Mononuclear cell (primary cell): ENCODE data around the gene LRP3. TPM values are rescaled to one million over a fixed set of nuclear protein-coding genes. Genes with fewer than 3 reads are reported as not detected.

Source experiments
- H3K27me3 ChIP-seq: 2 replicates; pipeline ENCODE4 v1.6.0; 2011; ENCODE audit warnings: low read length, control low read depth; ENCODE audit not compliant: insufficient read depth
- H3K4me1 ChIP-seq: 2 replicates; pipeline ENCODE4 v1.5.1; 2011; ENCODE audit warnings: mild to moderate bottlenecking, low read length, control low read depth; ENCODE audit not compliant: insufficient read depth
- H3K4me3 ChIP-seq: 2 replicates; pipeline ENCODE4 v1.5.1; 2011; ENCODE audit warnings: mild to moderate bottlenecking, low read length, moderate library complexity
- H3K9me3 ChIP-seq: 2 replicates; pipeline ENCODE4 v1.5.1; 2011; ENCODE audit warnings: low read depth, mild to moderate bottlenecking, control low read depth, low read length
- total RNA-seq: library from RNA; depleted of rRNA; stranded (reverse); fragments of >200 nt; gene quantifications from one replicate; pipeline ENCODE4 v1.2.3, GENCODE V29; 2012

LRP3 gene
- total RNA-seq, 1 donor, result 3.8 TPM

DNA sequence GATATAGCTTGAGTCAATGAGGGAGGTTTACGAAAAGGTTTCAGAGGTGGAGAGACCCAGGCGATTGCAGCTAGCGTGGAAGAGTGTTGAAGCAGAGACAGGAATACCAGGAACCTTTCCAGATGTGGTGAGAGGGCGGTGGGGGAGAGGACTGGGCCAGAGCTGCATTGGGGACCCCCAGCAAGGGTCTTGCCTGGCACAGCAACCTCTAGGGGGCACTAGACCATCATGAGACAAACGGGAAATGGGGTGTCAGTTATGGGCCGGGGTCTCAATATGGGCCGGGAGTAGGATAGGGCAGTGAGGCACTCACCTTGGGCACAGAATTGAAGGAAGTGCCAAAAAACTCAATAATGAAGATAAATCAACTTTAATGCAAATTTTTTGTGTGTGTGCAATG lies 2.1 kb upstream of the LRP3 start:
- peaks cover 10% of the 10 kb centered on the region for H3K27me3 ChIP-seq
- peaks cover 40% of the 10 kb centered on the region for H3K4me1 ChIP-seq
- H3K4me3 ChIP-seq, result no peak overlapping the region
- H3K9me3 ChIP-seq, result no peaks in the 10 kb centered on the region

DNA sequence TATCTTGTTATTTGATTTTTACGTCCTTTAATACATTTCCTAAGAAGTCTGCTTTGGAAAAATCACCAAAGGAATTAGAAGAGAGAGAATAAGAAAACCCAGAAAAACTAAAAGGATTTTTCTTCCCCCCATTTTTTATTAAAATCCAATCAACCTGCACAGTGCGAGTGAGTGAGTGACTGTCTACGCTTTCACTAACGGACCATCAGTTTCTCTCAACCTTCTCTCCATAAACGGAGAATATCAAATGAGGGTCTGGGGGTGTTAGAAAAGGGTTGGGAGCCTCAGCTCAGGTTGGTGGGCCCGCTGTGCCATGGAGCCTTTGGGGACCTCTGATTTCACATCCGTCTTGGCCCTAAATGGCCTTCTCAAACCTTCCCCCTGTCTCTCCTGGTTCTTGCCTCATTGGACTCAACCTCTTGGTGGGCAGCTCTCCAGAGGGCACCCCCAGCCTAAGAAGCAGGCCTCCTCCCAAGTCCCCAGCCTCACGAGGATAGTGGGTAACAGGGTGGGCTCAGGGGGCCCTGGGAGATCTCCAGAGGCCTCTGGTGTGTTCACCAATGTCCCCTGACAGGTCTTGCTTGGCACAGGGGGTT lies 763 bp upstream of the LRP3 start:
- Histone ChIP-seq H3K27me3 (peaks cover 10% of the 10 kb centered on the region), H3K4me1 (peaks cover 28% of the 10 kb centered on the region), H3K4me3 (no peak overlapping the region), H3K9me3 (no peaks in the 10 kb centered on the region)

DNA sequence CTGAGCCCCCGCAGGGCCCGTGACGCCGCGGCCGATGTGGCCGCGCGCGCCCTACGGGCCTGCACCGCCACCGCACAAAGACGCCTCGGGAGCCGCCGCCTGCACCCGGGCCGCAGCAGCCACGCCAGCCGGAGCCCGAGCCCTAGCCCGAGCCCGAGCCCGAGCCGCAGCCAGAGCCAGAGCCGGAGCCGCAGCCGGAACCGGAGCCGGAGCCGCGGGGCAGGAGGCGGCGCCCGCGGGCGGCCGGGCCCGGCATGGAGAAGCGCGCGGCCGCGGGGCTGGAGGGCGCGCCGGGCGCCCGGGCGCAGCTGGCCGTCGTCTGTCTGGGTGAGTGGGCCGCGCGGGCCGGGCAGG lies 379 bp downstream of the LRP3 start:
- Histone ChIP-seq H3K4me3 (peak overlapping the region; percentile 29), H3K4me1 (peaks cover 23% of the 10 kb centered on the region), H3K9me3 (no peaks in the 10 kb centered on the region), H3K27me3 (peaks cover 10% of the 10 kb centered on the region)

DNA sequence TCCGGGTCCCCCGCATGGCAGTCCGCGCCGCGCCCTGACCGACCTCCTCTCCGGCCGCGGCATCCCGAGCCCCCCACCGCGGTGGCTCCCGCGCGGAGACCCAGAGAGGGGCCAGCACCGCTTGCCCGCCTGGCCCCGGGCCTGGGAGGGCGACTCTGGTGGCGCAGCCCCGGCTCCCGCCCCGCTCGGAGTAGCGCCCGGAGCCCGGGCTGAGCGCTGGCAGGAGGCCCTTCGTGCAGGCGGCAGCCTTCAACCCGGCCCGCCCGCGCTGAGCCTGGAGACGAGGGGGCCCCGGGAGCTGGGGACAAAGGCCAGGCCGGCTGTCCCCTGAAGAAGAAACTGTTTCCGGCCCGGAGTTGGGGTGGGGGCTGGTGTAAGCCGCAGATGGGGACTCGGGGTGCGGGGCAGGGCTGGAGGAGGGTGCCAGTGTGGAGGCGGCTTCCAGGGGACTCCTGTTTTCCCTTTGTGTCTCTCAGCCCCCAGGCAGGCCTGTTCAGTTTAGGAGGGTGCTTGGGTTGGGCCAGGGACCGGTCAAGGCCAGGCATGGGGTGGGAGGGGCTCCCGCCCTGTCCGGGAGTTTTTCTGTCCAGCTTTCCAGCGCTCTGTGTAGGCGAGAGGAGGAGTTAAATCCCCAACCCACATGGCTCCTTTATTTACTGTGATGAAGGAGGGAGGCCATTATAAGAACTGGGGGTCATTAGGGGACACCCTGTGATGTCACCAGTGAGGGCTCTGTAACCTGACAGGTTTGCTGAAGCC lies 935 bp downstream of the LRP3 start:
- peaks cover 28% of the 10 kb centered on the region for H3K4me1 ChIP-seq
- H3K9me3 ChIP-seq, result no peaks in the 10 kb centered on the region
- peaks cover 10% of the 10 kb centered on the region for H3K27me3 ChIP-seq
- H3K4me3 ChIP-seq, result peak overlapping the region; percentile 29

DNA sequence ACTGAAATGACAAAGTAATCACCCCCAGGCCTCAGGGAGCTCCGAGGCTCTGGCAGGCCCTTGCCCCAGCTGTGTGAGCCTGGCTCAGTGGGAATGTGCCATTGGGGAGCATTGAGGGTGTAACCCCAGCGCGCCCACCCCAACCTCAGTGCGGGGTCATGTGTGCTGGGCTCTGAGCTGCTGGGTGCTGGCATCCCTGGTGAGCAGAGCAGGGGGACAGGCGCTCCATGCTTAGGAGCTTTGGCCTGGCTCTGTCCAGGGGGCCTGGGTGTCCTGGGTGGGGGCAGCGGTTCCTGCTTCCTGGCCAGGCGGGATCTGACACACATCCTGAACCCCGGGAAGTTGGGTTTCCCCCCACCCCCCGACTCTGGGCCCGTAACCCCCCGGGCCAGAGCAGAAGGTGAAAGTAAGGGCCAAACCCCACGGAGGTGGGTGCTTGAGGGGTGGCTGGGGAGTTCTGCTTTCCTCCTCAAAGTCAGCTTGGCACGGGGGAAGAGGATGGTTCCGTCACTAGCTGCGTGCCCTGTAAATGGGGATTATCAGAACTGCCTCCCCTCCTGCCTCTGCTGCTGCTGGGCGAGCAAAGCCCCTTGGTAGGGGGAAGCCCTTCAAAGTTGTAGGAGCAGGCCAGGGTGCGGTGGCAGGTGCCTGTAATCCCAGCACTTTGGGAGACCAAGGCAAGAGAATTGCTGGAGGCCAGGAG lies 1.7 kb downstream of the LRP3 start:
- Histone ChIP-seq H3K27me3 (peaks cover 10% of the 10 kb centered on the region), H3K9me3 (no peaks in the 10 kb centered on the region), H3K4me1 (peaks cover 35% of the 10 kb centered on the region), H3K4me3 (no peak overlapping the region)

DNA sequence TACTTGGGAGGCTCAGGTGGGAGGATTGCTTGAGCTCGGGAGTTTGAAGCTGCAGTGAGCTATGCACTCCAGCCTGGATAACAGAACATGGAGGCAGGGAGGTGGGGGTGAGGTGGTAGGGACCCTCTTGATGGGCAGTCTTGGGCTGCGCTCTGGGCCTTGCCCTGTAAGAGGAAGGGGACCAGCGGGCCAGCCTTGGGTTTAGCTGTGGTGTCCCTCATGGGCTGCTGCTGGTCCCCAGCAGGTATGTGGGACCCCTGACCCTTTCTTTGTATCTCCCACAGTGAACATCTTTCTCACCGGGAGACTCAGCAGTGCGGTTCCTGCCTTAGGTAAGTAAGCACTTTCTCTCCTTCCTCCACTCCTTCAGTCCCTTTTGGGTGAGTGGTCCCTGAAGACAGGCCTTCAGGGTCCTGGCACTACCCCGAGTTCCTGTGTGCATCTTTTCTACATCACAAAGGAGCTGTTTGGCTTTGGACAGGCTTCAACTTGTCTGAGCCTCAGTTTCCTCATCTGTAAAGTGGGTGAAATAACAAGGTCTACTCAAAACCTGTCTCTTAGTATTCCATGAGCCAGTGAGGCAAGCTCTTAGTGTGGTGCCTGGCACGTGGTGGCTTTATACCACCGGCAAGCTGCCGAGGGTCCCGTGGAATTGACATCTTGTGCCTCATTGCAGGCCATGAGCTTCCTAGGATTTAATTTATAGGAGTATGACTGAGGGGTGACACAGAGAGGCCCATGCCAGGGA lies 2.5 kb downstream of the LRP3 start:
- peaks cover 35% of the 10 kb centered on the region for H3K4me1 ChIP-seq
- H3K9me3 ChIP-seq, result no peaks in the 10 kb centered on the region
- H3K4me3 ChIP-seq, result no peak overlapping the region
- H3K27me3 ChIP-seq, result peaks cover 10% of the 10 kb centered on the region

DNA sequence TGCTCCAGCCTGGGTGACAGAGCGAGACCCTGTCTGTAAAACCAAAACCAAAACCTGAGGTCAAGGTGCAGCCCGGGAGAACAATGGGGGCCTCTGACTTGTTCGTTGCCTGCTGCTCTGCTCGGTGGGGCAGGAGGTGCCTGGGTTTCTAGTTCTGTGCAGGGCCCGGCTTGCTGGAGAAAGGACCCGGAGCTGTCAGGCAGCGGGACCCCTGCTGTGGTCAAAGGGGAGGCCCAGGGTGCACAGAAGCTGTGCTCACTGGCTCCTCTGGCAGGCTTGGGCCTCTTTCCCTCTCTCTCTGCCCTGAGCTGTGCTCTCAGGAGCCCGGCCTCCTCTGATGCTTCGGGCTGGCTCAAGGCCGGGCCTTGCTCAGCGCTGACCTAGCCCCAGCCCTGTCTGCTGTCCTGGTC lies 3.5 kb downstream of the LRP3 start:
- H3K4me1 ChIP-seq, result peaks cover 35% of the 10 kb centered on the region
- H3K9me3 ChIP-seq, result no peaks in the 10 kb centered on the region
- H3K27me3 ChIP-seq, result peaks cover 7% of the 10 kb centered on the region
- H3K4me3 ChIP-seq, result no peak overlapping the region

DNA sequence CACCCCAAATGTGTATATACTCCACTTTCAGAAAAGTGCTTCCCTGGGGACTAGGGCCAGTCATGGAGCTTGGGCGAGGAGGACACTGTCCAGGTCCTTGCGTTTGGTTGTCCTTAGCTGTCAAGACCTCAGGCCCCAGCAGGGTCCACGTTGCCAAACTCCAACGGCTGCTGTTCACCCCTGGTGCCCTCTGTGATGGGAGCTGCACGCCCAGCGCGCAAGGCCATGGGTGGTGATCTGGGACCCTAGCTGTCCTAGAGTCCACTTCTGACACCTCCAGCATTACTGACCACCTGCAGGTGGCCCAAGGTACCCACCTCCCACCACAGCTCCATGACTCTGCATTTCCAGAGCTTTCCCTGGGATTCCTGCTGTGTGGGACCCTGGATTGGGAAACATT lies 4.0 kb downstream of the LRP3 start:
- H3K27me3 ChIP-seq, result peaks cover 5% of the 10 kb centered on the region
- H3K9me3 ChIP-seq, result no peaks in the 10 kb centered on the region
- H3K4me3 ChIP-seq, result no peak overlapping the region
- peaks cover 35% of the 10 kb centered on the region for H3K4me1 ChIP-seq

DNA sequence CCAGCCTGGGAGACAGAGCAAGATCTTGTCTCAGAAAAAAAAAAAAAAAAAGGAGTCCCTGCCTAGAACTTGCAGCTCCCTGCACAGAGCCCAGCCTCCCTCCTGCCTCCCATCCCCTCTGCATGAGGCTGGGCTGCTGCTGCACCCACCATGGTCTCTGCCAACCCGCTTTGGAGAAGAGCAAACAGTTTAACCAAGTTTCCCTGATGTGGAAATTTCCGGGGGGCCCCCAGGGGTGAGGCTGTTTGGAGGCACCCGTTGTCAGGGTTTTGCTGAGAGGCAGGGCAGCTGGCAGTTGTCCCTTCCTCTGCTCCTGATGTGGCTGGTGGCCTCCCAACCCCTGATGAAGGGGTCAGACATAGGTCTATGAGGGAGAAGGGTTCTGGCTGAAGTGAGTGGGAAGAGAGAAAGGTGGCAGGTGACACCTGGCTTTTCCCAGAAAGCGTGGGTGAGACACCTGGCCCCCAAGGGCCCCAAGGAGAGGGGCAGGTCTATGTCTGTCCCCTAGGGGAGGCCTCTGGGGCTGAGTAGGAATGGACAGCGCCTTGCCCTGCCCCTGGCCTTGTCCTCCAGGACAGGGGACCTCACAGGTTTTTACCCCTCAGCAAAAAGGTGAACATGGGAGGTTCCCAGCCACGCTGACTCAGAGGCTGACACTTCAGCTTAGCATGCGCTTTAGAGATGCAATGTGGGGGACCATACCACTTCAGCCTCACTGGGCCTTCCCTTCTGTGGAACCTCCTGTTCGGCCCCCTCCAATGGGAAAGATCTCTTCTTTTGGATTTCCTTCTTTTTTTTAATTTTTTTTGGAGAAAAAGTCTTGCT lies 5.5 kb downstream of the LRP3 start:
- Histone ChIP-seq H3K4me3 (no peak overlapping the region), H3K27me3 (no peaks in the 10 kb centered on the region), H3K4me1 (peaks cover 29% of the 10 kb centered on the region)

DNA sequence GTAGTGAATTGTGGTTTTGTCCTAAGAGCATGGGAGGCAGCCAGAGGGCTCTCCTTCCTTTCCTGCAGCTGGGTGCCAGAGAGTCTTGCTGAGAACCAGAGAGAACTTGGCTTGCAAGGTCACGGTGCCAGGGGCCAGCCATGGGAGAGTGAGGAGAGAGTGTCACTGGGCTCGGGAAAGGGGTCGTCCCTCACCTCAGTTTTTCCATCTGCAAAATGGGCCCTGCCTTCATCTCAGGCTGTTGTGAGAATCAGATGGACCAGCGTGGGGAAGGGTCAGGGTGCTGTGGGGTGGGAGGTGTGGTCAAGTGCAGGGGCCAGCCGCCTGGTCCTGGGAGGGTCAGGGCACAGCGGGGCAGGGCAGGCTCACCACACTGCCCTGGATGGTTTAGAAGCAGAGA lies 7.3 kb downstream of the LRP3 start:
- Histone ChIP-seq H3K4me1 (peaks cover 19% of the 10 kb centered on the region), H3K4me3 (no peak overlapping the region), H3K9me3 (no peaks in the 10 kb centered on the region), H3K27me3 (no peaks in the 10 kb centered on the region)

More for the DNA sequence above, 5.5 kb downstream of the LRP3 start:
- no peaks in the 10 kb centered on the region for H3K9me3 ChIP-seq

DNA sequence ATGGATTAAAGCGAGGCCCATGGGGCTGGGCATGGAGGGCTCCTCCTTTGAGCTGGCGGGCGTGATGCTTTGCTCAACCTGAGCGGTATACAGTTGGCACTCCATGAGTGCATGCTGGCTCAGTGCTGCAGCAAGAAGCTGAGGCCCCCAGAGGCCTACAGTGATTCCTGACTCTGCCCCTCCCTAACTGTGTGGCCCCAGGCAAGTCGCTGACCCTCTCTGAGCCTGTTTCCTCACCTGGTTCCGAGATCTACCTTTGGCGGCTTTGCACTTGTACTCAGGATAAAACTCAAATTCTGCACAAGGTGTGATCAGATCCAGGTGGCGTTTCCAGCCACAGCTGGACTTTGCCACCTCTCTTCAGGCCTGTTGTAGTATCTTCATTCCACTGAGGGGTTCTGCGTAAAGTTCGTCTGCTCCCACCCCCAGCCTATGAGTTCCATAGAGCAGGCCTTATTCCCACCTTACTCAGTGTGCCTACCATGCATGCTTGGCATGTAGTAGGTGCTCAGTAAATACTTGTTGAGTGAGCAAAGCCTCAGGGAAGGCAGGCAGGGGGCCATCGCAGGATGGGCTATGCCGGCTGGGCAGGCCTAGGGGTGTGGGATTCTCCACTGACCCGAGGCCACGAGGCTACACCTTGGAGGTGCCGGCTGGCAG lies 7.9 kb downstream of the LRP3 start:
- Histone ChIP-seq H3K4me3 (no peak overlapping the region), H3K9me3 (no peaks in the 10 kb centered on the region), H3K27me3 (no peaks in the 10 kb centered on the region), H3K4me1 (peaks cover 19% of the 10 kb centered on the region)

DNA sequence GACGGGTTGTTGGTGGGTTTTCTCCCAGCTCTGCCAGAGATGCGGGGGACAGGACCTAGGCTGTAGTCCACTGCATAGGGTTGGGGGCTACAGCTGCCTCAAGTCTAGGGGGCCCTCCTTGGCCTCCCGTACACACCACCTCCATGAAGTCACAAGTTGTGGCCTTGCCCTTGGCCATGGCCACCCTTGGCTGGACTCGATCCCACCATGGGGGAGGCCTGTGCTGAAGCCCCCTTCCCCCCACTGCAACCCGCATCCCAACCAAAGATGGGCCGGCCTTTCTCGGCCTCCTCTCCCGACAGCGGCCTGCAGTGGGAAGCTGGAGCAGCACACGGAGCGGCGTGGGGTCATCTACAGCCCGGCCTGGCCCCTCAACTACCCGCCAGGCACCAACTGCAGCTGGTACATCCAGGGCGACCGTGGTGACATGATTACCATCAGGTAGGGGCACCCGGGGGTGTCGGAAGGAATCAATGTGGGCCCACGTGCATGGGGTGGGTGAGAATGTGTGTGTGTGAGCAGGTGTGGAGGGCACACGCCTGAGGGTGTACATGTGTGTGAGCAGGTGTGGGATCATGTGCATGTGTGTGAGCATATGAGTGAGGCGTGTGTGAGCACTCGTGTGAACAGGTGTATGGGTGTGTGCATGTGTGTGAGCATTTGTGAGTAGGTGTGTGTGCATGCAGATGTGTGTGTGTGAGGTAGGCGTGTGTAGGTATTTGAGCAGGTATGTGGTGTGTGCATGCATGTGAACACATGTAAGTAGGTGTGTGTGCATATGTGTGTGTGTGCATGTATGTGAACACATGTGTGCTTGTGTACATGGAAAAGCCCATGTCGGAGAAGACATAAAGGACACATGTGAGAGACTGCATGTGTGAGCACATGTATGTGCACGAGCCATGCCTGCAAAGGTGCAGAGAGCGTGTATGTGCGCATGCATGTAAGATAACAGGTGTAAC lies 8.7 kb downstream of the LRP3 start:
- no peaks in the 10 kb centered on the region for H3K27me3 ChIP-seq
- H3K4me1 ChIP-seq, result peaks cover 19% of the 10 kb centered on the region
- H3K4me3 ChIP-seq, result no peak overlapping the region
- no peaks in the 10 kb centered on the region for H3K9me3 ChIP-seq

DNA sequence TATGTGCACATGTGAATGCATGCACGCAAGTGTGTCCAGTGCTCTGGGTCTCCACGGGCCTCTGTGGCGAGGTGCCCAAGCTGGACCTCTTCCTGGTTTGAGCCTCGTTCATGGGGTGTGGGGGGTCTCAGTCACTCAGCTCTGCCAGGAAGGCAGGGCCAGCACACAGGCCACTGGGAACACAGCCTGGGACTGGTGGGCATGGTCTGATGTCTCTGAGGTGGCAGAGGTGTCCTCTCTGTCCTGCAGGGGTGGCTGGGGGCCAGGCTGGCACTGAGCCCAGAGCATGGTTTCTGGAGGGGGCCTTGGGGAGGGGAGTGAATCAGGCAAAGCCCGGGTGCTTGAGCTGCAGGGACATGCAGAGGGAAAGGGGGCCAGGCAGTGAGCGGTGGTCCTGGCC lies 9.4 kb downstream of the LRP3 start:
- no peaks in the 10 kb centered on the region for H3K27me3 ChIP-seq
- H3K4me3 ChIP-seq, result no peak overlapping the region
- H3K4me1 ChIP-seq, result peaks cover 19% of the 10 kb centered on the region
- no peaks in the 10 kb centered on the region for H3K9me3 ChIP-seq
